H54 (cell line): ENCODE results near the gene LCE5A.
"Not testable (repeated sequence)": the region's sequence is repeated elsewhere in the genome, so short reads cannot be mapped to it uniquely, and the experiment has no call there.

Experiments
- DNase-seq: peaks from one replicate; pipeline ENCODE4 v3.0.0; 2011; ENCODE audit warnings: low spot score, mixed read lengths; ENCODE audit not compliant: insufficient read length
- FAIRE-seq: peaks from 3 replicates; lab custom pipeline; 2011; peaks lifted over from hg19 to GRCh38; lab: Jason Lieb, UNC
- POLR2A ChIP-seq: IDR thresholded peaks from 2 replicates; pipeline ENCODE4 v1.6.1; 2011; ENCODE audit warnings: low read depth, mild to moderate bottlenecking, low read length

Gene LCE5A, protein sequence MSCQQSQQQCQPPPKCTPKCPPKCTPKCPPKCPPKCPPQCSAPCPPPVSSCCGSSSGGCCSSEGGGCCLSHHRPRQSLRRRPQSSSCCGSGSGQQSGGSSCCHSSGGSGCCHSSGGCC

DNA sequence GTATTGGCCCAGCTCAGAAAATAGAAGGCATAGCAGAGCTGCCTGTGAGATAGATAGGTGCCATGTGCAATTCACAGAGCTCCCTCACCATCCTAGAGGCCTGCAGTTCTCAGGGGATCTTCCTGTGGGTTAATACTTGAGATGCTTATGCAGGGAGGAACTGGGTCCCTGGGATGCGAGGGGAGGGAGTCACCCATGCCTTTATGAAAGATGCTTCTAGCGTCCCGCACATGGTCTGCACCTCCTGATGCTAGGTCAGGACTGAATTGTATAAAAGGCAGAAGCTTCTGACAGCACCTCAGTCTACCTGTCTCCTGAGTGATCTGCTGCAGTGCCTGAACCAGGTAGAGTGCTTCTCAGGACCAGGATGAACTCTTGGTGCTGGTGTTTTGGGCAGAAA lies at the start of gene LCE5A:
Gene LCE5A, plus strand, starts transcription at position 301 of the 400 bp plus-strand sequence. CDS start 732 bp downstream, outside the sequence.
- no peak for DNase-seq
- no peak for FAIRE-seq
- TF ChIP-seq POLR2A: no peak

DNA sequence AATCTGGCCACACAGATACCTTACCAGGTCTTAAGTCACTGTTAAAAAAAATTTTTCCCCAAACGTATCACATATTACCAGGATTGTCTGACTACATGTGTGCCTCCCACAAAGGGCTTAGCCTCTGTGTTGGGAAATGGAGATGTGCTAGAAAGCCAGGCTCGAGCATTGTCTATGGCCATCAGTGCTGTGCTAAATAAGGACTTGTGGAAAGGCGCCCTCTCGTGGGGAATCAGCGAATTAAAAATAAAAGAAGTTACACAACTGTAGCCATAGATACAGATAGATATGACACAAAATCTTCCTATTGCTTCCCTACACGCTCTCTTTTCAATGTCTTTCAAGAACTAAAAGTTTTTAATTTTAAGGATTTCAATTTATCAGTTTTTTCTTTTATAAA lies 49.1 kb upstream of the LCE5A start:
- TF ChIP-seq POLR2A: no peak
- peak; percentile 18 for DNase-seq
- FAIRE-seq: no peak

DNA sequence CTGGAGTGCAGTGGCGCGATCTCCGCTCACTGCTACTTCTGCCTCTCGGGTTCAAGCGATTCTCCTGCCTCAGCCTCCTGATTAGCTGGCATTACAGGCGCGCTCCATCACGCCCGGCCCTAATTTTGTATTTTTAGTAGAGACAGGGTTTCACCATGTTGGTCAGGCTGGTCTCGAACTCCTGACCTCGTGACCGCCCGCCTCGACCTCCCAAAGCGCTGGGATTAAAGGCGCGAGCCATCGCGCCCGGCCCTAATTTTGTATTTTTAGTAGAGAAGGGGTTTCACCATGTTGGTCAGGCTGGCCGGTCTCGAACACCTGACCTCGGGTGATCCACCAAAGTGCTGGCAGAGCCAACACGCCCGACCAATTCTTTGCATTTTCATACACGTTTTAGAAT lies 48.0 kb upstream of the LCE5A start:
- no peak for FAIRE-seq
- no peak for DNase-seq
- TF ChIP-seq POLR2A: no peak

DNA sequence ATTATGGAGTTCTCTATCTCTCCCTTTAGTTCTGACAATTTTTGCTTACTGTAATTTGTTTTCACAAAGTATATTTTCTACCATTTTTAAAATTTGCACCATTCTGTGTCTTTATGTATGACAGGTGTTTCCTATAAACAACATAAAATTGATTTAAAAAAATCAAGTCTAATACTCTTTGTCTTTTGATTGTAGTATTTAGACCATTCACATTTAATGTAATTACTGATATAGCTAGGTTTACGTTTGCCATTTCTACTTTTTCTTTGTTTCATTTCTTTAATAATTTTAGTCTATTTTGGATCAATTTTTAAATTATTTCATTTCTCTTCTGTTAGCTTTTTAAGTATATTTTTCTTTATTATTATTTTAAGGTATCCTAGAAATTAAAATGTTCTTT lies 44.4 kb upstream of the LCE5A start:
- FAIRE-seq (no peak), DNase-seq (no peak)
- no peak for TF ChIP-seq POLR2A

DNA sequence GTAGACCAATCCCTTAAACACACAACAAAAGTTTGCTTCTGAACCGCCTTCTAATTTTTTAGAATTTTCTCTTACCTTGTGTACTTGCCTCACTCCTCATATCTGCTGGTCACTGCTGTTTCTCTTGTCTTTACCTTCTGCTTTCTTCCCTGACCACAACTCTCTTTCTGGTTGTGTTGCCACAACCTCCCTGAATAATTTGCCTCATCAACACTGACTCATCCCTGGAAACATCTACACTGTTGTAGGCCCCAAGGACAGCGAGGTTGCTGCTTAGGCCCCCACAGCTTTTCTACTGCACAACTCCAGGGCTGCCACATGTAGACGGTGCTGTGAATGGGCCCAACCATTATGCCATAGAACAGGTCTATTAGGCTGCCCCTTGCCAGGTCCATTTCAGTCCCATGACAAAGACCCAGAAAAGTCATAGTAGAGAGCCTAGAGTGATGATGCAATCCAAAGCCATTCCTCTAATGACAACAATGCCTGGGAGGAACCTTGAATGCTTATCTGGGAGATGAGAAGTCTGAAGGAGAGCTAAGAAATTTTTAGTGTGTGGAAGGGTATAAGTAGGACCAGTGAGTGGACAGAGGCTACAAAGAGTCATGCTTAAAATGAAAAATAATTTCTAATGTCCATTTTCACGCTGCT lies 36.6 kb upstream of the LCE5A start:
- FAIRE-seq (no peak), DNase-seq (no peak)
- TF ChIP-seq POLR2A: no peak

DNA sequence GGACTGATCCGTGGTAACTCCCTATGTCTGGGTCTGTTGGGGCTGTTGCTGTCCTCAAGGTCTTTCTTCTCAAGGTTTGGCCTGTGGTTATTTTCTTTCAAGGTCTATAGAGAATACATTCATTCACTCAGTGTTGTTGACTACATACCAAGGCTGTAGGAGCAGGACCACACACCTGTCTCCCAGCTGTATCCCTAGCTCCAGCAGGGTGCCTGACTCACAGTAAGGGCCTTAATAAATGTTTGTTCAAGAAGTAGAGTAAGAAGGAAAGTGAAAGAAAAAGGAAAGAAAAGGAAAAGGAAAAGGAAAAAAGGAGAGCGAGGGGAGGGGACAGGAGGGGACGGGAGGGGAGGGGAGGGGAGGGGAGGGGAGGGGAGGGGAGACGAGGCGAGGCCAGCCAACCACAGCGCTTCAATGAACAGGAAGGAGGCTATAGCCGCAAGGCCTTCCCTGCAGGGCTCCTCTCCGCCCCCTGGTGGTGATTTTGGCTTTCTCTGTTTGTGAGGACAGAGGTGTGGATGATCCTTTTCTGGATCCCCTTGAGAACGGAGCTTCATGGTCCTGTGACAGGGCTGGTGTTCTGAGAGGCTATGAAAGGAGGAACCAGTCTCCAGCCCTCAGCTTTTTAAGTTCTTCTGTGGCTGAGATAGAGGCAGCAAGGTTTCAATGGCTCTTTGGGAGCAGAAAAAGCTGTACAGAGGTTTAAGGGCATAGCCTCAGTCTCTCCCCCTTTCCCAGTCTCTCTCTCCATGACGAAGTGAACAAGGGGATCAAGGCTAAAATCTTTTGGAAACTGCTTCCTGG lies 30.6 kb upstream of the LCE5A start:
- peak; percentile 57 for DNase-seq
- TF ChIP-seq POLR2A: no peak
- no peak for FAIRE-seq

DNA sequence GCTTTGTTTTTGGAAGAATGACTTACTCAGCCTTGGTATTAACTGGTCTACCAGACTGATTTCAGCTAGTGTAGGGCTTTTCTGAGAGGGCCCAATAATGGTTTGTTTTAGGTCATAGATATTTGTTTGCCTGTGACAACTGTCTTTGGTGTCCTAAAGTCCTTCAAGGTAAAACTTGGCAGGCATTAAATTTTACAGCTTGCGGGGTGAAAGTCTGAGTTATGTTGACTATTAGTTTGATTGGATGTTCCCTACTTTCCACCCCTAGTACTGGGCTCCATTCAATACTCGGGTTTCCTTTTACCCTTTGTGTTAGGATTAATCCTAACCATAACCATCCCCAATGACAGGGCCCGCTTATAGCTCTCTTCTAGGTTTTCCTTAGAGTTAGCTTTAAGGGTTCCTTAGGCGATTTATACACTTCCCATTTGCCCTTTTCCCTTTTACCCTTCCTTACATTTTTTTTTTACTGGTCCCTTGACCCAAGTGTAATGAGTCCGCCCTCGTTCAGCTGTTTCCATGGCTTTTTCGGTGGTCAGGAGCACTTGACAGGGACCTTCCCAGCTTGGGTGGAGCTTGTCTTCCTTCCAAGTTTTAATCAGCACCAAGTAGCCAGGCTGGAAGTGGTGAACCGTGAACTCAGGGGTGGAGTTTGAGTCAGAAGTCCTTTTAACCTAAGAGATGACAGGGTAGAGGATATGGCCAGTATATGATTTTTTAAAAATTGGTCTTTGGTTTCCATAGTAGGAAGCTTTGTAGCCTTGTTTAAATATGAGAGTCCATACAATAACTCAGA lies 28.5 kb upstream of the LCE5A start:
- DNase-seq: no peak
- TF ChIP-seq POLR2A: no peak
- no peak for FAIRE-seq

DNA sequence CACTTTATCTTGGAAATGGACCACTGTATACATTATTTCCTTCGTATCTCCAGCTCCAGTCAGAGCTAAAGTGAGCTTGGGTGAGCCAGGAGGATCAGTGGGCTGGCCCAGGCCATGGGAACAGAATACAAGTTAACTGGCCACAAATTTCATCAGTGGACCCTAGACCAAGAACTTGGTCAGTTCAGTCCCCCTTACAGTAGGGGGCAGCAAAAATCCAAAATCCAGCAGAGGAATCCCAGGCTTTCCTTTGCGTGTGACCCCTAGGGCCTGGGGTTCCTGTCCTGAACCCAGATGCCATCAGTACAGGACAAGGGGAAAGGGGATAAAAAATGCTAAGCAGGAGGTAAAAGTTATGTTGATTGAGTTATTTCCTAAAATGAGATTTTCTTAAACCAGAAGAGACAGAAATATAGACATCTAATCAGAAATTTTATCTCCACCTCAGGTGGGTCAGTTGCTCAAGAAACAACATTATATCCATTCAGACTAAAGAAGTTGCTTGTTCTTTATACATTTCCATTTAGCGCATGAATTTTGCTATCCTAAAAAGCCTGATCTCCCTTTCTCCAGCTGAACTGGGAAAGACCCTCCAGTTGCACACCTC lies 24.1 kb upstream of the LCE5A start:
- no peak for TF ChIP-seq POLR2A
- DNase-seq (no peak), FAIRE-seq (no peak)

DNA sequence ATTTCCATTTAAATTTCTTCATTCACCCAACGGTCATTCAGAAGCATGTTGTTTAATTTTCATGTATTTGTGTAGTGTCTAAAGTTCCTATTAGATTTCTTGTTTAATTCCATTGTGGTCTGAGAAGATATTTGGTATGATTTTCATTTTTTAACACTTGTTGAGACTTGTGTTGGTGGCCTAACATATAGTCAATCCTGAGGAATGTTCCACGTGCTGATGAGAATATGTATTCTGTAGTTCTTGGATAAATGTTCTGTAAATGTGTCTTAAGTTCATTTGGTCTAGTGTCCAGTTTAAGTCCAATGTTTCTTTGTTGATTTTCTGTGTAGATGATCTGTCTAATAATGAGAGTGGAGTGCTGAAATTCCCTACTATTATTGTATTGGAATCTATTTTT lies 22.7 kb upstream of the LCE5A start:
- DNase-seq: no peak
- no peak for FAIRE-seq
- no peak for TF ChIP-seq POLR2A

DNA sequence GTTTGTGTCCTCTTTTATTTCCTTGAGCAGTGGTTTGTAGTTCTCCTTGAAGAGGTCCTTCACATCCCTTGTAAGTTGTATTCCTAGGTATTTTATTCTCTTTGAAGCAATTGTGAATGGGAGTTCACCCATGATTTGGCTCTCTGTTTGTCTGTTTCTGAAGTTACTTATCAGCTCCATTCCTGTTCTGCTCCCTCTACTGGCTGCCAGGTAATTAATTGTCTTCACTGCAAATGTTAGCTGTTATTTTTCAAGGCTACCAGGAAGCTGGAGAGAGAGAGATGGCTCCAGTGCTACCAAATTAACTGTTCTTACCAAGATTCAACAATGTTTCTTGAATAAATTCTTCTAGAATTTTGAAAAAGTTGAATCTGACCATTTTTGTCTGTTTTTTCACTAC lies 19.1 kb upstream of the LCE5A start:
- not testable (repeated sequence) for DNase-seq, FAIRE-seq

DNA sequence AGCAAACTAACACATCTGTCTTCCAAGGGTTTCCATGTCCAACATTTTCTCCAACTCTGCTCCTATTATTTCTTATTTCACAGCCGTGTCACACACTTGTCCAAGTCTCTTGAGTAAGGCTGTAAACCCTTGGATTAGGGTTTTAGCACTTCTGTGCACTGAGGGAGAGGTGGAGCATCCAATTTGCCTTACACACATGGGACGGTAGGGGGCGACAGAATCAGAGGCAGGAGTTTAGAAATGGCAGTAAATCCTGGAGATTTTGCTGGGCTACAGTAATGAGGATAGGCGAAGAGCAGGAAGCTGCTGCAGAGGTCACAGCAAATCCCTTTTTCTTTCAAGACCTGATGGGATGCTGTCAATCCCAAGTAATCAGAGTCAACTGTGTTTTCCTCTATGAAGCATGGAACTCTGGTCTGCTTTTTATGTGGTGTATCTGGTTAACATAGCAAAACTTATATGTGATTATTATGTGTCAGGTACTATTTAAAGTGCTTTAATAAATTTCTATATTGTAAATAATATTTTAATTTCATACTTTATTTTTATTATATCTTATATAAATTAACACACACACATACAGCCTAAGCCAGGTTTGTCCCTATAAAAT lies 15.4 kb upstream of the LCE5A start:
- FAIRE-seq (no peak), DNase-seq (no peak)
- no peak for TF ChIP-seq POLR2A

DNA sequence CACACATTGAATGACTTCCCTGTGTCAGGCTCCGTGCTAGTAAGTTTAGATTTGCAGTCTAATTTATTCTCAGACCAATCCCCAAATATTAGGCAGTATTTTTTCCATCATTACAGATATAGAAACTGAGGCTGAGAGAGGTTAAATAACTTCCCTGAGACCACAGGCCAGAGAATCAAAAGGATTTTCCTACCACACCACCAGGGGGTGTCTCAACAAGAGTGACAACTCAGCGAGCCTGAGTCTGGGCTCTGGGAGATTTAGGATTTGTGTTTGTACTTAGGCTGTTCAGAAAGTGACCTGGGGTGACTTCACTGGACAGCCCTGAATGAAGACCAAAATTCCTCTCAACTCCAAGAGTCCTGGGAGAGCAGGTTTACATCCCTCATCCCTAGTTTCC lies 13.3 kb upstream of the LCE5A start:
- no peak for TF ChIP-seq POLR2A
- DNase-seq (no peak), FAIRE-seq (no peak)

DNA sequence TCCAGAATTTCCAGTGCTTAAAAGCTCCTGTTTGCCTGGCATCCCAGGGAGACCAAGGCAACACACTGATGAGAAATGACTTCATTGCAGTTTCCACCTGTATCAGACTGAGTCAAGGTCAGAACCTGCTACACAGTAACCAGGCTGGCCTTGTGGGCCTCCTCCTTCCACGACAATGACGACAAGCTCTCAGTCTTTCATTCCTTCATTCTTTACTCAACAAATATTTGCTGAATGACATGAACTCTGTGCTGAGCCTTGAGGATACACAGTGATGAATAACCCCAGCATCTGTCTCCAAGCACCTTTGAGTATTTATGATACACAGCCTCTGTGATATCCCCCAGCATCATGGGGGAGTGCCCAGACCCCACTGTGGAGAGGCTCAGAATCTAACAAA lies 8.9 kb upstream of the LCE5A start:
- no peak for FAIRE-seq
- DNase-seq: no peak
- TF ChIP-seq POLR2A: no peak
